Measurements from ENCODE around the gene DOCK9.

DOCK9 gene, protein sequence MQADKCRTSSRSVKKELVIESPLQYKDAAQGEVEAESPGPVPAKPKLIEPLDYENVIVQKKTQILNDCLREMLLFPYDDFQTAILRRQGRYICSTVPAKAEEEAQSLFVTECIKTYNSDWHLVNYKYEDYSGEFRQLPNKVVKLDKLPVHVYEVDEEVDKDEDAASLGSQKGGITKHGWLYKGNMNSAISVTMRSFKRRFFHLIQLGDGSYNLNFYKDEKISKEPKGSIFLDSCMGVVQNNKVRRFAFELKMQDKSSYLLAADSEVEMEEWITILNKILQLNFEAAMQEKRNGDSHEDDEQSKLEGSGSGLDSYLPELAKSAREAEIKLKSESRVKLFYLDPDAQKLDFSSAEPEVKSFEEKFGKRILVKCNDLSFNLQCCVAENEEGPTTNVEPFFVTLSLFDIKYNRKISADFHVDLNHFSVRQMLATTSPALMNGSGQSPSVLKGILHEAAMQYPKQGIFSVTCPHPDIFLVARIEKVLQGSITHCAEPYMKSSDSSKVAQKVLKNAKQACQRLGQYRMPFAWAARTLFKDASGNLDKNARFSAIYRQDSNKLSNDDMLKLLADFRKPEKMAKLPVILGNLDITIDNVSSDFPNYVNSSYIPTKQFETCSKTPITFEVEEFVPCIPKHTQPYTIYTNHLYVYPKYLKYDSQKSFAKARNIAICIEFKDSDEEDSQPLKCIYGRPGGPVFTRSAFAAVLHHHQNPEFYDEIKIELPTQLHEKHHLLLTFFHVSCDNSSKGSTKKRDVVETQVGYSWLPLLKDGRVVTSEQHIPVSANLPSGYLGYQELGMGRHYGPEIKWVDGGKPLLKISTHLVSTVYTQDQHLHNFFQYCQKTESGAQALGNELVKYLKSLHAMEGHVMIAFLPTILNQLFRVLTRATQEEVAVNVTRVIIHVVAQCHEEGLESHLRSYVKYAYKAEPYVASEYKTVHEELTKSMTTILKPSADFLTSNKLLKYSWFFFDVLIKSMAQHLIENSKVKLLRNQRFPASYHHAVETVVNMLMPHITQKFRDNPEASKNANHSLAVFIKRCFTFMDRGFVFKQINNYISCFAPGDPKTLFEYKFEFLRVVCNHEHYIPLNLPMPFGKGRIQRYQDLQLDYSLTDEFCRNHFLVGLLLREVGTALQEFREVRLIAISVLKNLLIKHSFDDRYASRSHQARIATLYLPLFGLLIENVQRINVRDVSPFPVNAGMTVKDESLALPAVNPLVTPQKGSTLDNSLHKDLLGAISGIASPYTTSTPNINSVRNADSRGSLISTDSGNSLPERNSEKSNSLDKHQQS (N-terminal part only)
- 105 to 310 reads per million in 2 experiments for total RNA-seq

DNA sequence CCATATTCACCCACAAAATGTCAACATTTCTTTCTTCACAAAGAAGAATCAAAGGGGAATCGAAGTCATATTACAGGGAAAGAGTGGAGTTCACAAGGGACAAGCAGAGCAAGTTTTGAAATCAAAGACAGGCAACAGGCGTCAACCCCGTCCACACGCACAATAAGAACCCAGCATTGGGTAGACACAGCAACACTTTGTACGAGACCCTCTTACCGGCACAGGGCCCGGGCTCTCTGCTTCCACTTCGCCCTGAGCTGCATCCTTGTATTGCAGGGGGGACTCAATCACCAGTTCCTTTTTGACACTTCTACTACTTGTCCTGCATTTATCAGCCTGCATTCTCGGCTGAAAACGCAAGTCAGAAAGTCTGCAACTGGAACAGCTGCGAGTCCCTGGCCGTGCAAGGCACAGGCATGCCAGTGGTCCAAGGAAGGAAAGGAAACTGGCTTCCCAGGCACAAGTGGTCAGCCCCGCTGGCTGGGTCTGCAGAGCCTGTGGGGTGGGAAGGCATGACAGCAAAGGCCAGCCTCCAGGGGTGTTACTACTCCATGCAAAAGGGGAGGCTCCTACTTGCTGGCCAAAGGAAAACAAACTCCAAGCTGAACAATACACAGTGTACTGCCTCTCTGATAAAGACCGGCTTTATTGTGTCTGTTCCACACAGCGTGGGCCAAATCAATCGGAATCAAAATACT lies at the start of gene DOCK9:
TSS of gene DOCK9 (minus strand) at position 497 of the 698 bp plus-strand sequence. CDS start at position 342, 155 bp downstream.
- no peak for DNase-seq (ENCODE audit: low read depth)

DNA sequence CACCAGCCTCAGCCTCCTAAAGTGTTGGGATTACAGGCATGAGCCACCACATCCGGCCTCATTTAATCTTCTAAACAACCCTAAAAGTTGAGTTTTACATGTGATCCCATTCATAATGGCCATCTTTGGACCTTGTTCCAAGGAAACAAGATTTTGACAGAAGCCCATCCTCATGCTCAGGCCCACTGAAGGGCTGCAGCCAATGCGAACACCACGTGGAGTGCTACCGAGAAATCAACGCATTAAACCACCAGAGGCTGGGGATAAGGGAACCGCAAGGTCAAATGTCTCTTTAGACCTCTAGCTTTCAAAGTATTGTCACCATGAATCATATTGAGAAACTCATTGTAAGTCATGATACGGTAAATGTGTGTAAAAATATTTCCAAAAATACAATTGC lies 49.4 kb upstream of the DOCK9 start:
- DNase-seq (ENCODE audit: low read depth) = no peak

DNA sequence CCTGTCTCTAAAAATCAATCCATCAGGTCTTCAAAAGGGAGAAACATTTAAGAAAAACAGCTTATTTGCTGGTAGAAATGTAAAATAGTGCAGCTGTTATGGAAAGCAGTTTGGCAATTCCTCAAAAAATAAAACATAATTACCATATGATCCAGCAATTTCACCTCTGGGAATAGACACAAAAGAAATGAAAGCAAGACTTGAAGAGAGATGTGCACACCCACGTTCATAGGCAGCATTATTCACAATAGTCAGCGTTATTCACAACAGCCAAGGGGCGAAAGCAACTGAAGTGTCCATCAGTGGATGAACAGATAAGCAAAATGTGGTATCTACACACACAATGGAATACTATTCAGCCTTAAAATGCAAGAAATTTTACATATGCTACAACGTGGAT lies 45.1 kb upstream of the DOCK9 start:
- DNase-seq (ENCODE audit: low read depth) = no peak

DNA sequence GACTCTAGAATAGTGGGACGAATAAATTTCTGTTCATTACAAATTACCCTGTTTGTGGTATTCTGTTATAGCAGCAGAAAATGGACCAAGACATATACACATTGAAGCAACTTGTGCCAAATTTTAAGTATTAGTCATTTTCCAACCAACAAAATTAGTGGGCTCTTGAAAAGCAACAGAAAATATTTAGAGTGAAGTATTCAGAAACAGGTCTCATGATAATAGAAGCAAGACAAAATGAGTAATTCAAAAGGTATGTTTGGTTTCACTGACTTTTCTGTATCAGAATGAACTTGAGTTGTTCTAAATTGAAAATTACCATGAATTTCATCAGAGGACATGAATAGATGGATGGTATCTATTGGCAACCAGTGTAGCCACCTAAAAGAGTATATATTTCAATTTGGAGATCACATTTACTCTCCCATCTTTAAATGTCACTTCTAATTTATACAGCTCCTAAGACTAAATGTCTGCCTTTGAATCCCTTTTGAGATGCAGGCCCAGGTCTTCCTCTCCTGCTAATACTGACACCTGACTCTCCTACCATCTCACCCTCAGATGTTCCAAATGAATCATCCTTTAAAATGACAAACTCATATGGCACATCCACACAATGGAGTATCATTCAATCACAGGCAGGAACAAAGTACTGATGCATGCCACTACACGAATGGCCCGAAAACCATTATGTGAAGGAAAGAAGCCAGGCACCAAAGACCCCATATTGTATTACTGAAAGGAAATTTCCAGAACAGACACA lies 40.7 kb upstream of the DOCK9 start:
- no peak for DNase-seq (ENCODE audit: low read depth)

DNA sequence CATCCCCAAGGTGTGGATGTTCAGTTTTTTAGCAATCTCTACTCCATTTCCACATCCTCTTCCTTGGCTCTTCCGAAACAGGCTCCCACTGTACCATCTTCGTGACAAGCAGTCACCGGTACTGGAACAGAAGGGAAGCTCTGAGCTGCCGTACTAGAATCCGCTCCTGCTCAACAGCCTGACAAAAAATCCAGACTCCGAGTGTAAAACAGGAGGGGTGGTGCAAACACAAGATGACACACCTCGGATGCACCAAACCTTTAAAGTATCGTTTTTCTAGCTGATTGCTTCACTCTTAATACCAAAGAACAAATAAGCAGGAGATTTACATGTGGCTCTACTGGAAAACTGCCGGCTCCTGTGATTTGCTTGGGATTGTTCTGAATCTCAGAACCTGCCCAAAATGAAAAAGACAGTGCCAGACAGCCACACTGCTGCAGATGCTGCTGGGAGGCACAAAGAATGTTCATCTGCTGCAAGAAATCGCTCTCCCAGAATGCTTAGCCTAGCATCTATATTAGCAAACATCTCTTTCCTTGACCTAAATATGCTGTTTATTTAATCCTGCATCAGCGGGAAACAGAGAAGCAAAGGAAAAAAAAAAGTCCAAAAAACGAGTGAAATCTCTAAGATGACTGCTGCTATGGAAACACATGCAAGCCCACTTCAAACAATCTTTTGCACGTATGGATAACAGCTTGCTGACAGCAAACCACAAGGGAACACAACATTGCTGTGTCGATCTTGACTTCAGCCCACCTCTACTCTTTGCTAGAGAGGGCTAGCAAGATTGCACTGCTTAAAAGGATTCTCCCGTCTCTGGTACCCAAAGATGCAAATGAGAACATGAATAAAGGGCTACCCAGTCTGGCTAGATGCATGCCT lies 38.0 kb upstream of the DOCK9 start:
- no peak for DNase-seq (ENCODE audit: low read depth)

DNA sequence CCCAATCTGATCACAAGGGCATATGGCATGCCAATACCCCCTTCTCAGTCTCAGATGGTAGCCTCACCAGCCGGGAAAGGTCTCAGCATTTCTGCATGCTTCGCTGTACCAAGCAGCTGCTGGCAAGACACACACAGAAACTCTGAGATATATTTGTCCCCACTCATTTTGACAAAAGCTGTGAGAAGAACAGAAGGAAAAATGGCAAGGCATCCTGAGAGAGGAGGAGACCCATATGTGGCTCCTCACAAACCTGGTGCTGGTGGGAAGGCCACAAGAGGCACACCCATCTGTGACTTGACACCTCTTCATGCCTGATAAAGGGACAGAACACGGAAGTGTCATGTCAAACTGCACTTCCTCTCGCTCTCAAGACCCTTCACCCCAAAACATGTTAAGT lies 36.7 kb upstream of the DOCK9 start:
- DNase-seq (ENCODE audit: low read depth) = no peak

DNA sequence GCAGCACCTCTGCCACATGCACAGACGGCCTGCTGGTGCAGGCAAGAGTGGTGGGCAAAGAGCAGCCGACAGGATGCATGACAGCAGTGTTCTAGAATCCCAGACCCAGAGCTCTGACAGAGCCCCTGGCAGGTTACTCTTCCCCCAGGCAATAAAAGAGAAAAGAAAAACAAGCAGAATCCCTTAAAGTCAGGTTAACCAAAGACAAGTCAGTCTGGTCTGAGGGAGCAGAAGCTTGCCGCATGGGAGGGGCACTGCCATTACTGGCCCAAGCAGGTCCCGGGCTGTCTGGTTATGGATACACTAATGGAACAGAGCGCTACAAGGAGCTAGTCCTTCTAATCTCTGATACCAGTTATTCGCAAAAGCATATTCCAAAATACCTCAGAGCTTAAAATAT lies 36.1 kb upstream of the DOCK9 start:
- no peak for DNase-seq (ENCODE audit: low read depth)

DNA sequence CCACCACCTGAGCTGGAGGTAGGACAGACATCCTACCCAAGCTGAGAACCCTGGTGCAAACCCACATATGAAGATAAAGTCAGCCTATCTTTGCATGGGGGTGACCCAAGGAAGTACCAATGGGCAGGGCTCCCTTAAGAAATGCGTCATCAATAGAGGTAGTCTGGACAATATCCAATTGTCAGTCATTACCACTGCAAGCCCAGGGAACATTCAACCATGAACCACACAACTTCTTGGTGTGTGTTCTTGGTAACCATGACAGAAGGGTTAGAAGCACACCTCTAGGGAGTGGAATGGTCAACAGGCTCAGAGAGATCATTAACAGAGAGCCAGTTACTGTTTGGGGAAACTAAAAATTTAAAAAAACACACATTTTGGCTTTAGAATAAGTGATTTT lies 34.7 kb upstream of the DOCK9 start:
- no peak for DNase-seq (ENCODE audit: low read depth)

DNA sequence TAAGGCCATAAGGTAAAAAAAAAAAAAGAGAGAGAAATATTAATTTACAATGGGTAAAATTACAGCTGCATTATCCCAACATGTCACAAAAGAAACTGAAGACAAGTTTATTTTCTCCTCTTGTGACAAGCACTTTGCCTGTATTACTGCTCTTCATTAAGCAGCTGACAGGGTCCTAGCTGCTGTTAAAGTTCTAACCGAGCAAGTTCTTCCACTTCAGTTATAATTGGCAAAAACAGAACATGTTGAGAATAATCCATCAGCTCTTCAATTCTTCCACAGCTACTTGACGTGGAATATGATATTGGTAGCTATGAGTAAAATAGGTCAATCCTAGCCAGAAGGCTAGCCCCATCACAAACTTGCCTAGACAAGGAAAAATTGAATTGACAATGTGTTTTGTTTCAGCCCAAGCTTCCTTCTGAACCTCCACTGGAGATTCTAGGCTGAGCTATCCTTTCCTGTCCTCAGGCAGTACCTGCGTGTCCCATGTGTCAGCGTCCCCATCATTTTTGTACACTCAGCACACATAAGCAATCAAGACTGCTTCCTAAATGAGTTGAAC lies 32.2 kb upstream of the DOCK9 start:
- no peak for DNase-seq (ENCODE audit: low read depth)

DNA sequence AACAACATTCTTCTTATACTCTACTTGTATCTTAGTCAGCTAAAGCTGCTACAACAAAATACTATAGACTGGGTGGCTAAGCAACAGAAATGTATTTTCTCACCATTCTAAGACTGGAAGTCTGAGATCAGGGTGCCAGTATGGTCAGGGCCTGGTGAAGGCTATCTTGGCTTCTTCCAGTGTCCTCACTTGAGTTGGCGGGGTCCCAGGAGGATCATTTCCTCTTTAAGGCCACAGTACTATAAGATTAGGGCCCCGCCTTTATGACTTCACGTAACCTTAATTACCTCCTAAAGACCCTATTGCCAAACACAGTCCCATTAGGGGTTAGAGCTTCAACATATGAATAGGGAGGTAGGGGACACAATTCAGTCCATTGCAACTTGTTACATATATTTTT lies 30.7 kb upstream of the DOCK9 start:
- DNase-seq (ENCODE audit: low read depth) = no peak

DNA sequence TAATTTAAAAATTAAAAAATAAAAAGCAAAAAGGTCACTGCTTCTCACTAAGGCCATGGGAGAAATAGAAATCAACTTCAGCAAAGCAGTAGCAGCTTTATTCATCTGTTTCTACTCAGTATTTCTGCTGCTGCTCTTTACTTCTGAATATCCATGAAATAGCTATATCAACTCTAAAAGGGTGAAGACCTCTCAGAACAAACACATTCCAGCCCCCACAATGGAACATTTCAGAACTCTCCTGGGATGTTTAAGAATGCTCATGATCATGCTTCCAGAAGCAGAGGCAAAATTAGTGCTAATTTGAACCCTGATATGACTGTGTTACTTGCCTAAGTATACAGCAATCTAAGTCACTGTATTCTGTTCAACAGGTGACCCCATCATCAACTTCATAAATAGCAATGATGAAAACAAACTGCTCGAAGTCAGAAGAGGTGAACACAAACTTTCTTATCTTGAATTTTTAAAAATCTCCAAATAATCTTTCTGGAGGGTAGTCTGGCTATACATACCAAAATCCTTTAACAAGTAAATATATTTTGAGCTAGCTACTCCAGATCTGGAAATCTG lies 29.6 kb upstream of the DOCK9 start:
- DNase-seq (ENCODE audit: low read depth) = no peak

DNA sequence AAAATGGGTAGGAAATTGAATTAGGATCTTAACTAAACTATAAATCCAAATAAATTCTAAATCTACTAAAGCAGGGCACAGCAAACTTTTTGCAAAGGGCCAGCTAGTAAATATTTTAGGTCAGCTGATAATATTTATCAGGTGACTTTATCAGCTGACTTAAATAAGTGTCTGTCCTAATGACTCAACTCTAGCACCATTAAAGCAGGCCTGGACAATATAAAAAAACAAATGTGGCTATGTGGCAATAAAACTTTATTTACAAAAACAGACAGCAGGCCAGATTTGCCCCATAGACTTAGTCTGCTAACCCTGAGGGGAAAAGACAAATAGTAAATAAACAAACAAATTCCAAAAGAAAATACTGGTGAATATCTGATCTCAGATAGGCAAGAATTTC lies 27.7 kb upstream of the DOCK9 start:
- no peak for DNase-seq (ENCODE audit: low read depth)

DNA sequence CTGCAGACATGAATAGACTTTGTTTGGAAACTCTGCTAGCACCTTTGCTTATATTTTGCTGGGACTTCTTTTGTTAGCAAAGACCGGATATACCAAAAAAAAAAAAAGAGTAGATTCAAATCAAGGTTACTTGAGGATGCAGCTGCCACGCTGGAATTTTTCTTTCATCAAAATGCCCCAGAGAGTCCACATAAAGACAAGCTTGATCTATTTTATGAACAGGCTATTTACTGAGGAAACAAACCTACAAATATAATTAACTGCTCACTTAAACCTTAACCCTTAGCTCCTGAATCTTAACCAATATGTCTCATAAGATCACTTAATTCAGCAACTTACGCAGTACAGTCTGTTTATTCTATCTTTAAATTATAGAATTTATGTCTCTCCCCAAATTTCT lies 27.1 kb upstream of the DOCK9 start:
- no peak for DNase-seq (ENCODE audit: low read depth)

DNA sequence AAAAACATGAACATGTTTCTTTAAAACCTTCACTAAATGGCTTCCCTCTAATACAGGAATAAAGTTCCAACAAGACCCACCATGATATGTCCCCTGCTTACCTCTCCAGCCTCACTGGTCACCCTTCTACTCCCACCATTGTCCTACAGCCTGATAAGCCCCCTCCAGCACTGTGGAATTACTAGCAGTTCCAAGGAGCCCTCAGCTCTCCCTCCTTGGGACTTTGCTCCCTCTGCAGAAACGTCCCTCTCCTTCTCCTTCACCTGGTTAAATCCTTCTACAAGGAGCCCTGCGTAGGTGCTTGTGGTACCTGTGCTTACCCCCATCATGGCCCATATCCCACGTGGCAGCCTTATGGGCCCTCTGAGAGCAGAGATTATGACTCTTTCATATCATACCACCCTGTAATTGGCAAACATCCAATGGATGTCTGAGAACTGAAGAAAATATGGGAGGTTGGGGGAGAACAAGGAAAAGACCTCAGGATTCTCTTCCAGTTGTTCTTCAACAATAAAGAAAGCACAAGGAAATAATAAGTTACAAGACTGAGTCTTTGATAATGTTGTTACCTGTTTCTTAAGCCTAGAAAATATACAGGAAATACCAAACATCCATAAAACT lies 26.1 kb upstream of the DOCK9 start:
- no peak for DNase-seq (ENCODE audit: low read depth)

DNA sequence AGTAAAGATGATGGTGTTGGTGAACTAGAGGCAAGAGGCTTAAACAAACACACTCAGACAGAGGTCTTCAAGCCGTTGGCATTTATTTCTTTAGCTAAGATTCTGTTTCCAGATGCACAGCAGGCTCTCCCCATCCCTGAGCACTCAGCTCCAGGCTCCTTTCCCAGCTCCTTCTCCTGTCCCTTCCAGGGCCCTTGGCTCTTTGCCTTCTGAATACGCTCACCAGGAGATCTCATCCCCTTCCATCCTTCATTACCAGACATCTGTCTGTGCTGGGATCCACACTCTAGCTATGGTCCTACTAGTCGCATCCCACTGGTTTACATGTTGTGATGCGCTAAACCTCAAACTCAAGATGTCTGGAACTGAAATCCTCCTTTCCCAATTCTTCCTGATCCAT lies 25.3 kb upstream of the DOCK9 start:
- no peak for DNase-seq (ENCODE audit: low read depth)

DNA sequence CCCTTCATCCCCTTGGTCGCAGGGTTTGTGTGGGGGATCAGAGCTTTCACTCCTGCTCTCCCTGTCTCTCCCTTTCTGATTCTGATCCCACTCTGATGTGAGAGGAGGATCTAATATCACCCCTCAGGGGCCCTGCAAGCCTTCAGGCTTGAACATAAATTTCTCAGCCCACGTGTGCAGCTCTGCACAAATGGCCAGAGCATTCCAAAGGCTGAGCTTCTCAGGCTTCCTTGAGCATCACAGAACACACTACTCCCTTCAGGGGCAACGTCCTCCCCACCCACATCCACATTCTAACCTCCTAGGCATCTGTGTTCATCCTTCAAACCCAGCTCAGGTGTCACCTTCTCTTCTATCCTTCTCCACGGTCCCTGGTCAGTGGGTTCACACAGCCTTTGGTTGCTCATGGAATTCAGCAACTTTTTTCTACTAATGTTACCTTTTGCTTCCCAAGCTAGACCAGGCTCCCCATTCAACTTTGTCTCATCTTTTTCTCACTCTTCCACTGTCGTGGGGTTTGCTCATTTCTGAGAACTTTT lies 24.4 kb upstream of the DOCK9 start:
- no peak for DNase-seq (ENCODE audit: low read depth)

DNA sequence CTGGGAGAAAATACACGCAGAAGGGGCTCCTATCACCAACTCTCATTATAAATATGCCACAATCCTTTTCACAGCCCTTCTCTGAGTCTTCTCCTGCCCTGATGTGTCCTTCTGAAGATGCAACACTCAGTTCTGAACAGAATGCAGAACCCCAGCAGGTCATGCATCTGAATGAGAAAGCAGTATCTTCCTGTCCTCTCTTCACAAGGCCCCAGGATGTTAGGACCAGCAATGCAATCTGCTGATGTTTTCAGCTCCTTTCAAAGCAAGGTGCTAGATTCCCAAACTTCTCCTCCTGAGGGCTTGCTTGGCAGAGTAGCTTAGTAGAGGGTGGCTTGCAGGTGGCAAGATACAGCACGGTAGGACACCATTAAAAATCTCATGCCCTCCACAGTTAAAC lies 22.3 kb upstream of the DOCK9 start:
- no peak for DNase-seq (ENCODE audit: low read depth)

DNA sequence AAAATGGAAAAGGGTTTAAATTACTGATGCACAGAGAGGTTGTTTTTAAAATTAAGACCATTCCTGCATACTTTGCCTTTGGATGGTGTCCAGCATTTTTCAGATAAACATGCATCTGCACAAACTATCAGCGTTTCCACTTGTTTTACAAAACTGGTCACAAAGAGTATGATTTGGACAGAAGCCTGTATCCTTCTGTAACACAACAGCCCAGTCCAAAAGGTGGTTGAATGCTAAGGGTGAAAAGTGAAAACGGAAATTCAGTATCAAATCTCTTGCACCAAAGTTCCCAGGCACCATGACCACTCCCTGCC lies 21.7 kb upstream of the DOCK9 start:
- no peak for DNase-seq (ENCODE audit: low read depth)
